ENCODE measurements around the gene RAPGEF1. TPM values are rescaled to one million over a fixed set of nuclear protein-coding genes. Genes with fewer than 3 reads are reported as not detected.

RAPGEF1 gene
- total and polyA plus RNA-seq, 9 of the 15 experiments (the other 6 are each of a cell fraction or from before 2014, with no cell fraction given) = 0.06 to 44.1 (median 19.9) TPM

GRCh38 chr9:131739959-131740648 is at the start of gene RAPGEF1 (continued):
- TF ChIP-seq, protein P1, sequence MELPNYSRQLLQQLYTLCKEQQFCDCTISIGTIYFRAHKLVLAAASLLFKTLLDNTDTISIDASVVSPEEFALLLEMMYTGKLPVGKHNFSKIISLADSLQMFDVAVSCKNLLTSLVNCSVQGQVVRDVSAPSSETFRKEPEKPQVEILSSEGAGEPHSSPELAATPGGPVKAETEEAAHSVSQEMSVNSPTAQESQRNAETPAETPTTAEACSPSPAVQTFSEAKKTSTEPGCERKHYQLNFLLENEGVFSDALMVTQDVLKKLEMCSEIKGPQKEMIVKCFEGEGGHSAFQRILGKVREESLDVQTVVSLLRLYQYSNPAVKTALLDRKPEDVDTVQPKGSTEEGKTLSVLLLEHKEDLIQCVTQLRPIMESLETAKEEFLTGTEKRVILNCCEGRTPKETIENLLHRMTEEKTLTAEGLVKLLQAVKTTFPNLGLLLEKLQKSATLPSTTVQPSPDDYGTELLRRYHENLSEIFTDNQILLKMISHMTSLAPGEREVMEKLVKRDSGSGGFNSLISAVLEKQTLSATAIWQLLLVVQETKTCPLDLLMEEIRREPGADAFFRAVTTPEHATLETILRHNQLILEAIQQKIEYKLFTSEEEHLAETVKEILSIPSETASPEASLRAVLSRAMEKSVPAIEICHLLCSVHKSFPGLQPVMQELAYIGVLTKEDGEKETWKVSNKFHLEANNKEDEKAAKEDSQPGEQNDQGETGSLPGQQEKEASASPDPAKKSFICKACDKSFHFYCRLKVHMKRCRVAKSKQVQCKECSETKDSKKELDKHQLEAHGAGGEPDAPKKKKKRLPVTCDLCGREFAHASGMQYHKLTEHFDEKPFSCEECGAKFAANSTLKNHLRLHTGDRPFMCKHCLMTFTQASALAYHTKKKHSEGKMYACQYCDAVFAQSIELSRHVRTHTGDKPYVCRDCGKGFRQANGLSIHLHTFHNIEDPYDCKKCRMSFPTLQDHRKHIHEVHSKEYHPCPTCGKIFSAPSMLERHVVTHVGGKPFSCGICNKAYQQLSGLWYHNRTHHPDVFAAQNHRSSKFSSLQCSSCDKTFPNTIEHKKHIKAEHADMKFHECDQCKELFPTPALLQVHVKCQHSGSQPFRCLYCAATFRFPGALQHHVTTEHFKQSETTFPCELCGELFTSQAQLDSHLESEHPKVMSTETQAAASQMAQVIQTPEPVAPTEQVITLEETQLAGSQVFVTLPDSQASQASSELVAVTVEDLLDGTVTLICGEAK (IDR thresholded peaks at IDR 0.05) = no peak
- TF ChIP-seq, protein P1 (CRISPR knock-in tag; IDR thresholded peaks at IDR 0.05) = no peak
- TF ChIP-seq, protein P2, sequence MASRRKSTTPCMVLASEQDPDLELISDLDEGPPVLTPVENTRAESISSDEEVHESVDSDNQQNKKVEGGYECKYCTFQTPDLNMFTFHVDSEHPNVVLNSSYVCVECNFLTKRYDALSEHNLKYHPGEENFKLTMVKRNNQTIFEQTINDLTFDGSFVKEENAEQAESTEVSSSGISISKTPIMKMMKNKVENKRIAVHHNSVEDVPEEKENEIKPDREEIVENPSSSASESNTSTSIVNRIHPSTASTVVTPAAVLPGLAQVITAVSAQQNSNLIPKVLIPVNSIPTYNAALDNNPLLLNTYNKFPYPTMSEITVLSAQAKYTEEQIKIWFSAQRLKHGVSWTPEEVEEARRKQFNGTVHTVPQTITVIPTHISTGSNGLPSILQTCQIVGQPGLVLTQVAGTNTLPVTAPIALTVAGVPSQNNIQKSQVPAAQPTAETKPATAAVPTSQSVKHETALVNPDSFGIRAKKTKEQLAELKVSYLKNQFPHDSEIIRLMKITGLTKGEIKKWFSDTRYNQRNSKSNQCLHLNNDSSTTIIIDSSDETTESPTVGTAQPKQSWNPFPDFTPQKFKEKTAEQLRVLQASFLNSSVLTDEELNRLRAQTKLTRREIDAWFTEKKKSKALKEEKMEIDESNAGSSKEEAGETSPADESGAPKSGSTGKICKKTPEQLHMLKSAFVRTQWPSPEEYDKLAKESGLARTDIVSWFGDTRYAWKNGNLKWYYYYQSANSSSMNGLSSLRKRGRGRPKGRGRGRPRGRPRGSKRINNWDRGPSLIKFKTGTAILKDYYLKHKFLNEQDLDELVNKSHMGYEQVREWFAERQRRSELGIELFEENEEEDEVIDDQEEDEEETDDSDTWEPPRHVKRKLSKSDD (conservative IDR thresholded peaks at IDR 0.05; ENCODE audit: low read length) = no peak
- TF ChIP-seq CC2D1A (IDR thresholded peaks at IDR 0.05) (no peak), NFIX (CRISPR knock-in tag; IDR thresholded peaks at IDR 0.05; ENCODE audit: low read depth) (no peak), HMGXB4 (CRISPR knock-in tag; IDR thresholded peaks at IDR 0.05) (peak; percentile 97), TEAD1 (CRISPR knock-in tag; IDR thresholded peaks at IDR 0.05) (no peak), EGR1 (conservative IDR thresholded peaks at IDR 0.05) (no peak), GATAD2A (IDR thresholded peaks at IDR 0.05) (no peak), RAD51 (IDR thresholded peaks at IDR 0.05; ENCODE audit: borderline replicate concordance, low read depth) (no peak), RBM15 (IDR thresholded peaks at IDR 0.05; ENCODE audit: insufficient read depth, low read length) (no peak)
- TF ChIP-seq, protein P3, sequence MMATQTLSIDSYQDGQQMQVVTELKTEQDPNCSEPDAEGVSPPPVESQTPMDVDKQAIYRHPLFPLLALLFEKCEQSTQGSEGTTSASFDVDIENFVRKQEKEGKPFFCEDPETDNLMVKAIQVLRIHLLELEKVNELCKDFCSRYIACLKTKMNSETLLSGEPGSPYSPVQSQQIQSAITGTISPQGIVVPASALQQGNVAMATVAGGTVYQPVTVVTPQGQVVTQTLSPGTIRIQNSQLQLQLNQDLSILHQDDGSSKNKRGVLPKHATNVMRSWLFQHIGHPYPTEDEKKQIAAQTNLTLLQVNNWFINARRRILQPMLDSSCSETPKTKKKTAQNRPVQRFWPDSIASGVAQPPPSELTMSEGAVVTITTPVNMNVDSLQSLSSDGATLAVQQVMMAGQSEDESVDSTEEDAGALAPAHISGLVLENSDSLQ (IDR thresholded peaks at IDR 0.05) = no peak
